Endothelial cell of umbilical vein (primary cell): ENCODE measurements around the gene RACGAP1. TPM values are rescaled to one million over a fixed set of nuclear protein-coding genes. Genes with fewer than 3 reads are reported as not detected.
A peak's percentile ranks its signal among the peaks of the same experiment; 100 is the strongest.

Experiments
- BruUV-seq: library from RNA; stranded (reverse); fragments of 400-500 nt; replicated peaks from 2 replicates; lab custom pipeline; 2021; lab: Mats Ljungman, UMichigan
- CTCF ChIA-PET: fragments of 300-600, 350-600 bp; sonication (Branson Sonifier 250); formaldehyde crosslinking; loops from one replicate; lab custom pipeline; 2021; ENCODE audit warnings: antibody characterized with exemption, inconsistent platforms; lab: Charles Lee
- POLR2A ChIA-PET: fragments of 300-600, 350-600 bp; sonication (Branson Sonifier 250); formaldehyde crosslinking; loops from one replicate; lab custom pipeline; 2021; ENCODE audit warnings: antibody characterized with exemption, inconsistent platforms; lab: Charles Lee
- DNase-seq: peaks from one replicate; pipeline ENCODE4 v3.0.0-alpha.2; 2011; ENCODE audit warnings: low read depth, low spot score
- FAIRE-seq: peaks from 2 replicates; lab custom pipeline; 2011; peaks lifted over from hg19 to GRCh38; lab: Jason Lieb, UNC
- H2AFZ ChIP-seq: 2 replicates; pipeline ENCODE4 v1.6.0; 2012; ENCODE audit warnings: low read depth, low read length, control low read depth, inconsistent platforms
- H3K27ac ChIP-seq: 2 replicates; pipeline ENCODE4 v1.5.1; 2011; ENCODE audit warnings: low read depth, mild to moderate bottlenecking, control low read depth, low read length, moderate library complexity; ENCODE audit not compliant: insufficient read depth
- H3K27me3 ChIP-seq, 2 experiments: 2 replicates each; pipeline versions ENCODE4 v1.6.0 to v1.6.1; 2011; ENCODE audit warnings: low read length in 2 of 2, mixed read lengths in 1 of 2; ENCODE audit not compliant: control insufficient read depth in 2 of 2, insufficient read depth in 2 of 2
- H3K36me3 ChIP-seq, 2 experiments: 2 replicates in 1 of 2; 3 replicates in 1 of 2; pipeline ENCODE4 v1.5.1; 2011; ENCODE audit warnings: low read length in 2 of 2, mild to moderate bottlenecking in 1 of 2, moderate library complexity in 1 of 2; ENCODE audit not compliant: control insufficient read depth in 2 of 2, insufficient read depth in 2 of 2; ENCODE audit errors: extremely low read depth in 1 of 2
- H3K4me1 ChIP-seq: 3 replicates; pipeline ENCODE4 v1.5.1; 2011; ENCODE audit warnings: mild to moderate bottlenecking, low read length; ENCODE audit not compliant: control insufficient read depth, insufficient read depth; ENCODE audit errors: extremely low read depth
- H3K4me2 ChIP-seq: 2 replicates; pipeline ENCODE4 v1.6.1; 2011; ENCODE audit warnings: low read length, control low read depth, mixed read lengths; ENCODE audit not compliant: insufficient read depth
- H3K4me3 ChIP-seq, 3 experiments: fragments of 200-600 bp in 1 of 3; sonication (generic), shearing (Covaris generic) in 1 of 3; replicated peaks in 1 of 3; 2 replicates each; pipeline ENCODE4 v1.5.1; 2011 to 2016; ENCODE audit warnings: control low read depth in 3 of 3, low read length in 3 of 3, mild to moderate bottlenecking in 2 of 3, inconsistent platforms in 1 of 3, low read depth in 1 of 3, moderate library complexity in 1 of 3; ENCODE audit not compliant: insufficient read depth in 1 of 3
- H3K79me2 ChIP-seq: 2 replicates; pipeline ENCODE4 v1.6.0; 2012; ENCODE audit warnings: low read length, inconsistent platforms; ENCODE audit not compliant: control insufficient read depth, insufficient read depth
- H3K9ac ChIP-seq: replicated peaks from 2 replicates; pipeline ENCODE3; 2011; ENCODE audit warnings: low read length, control low read depth; ENCODE audit not compliant: insufficient read depth; ENCODE audit errors: extremely low read depth
- H3K9me1 ChIP-seq: replicated peaks from 3 replicates; pipeline ENCODE4 v1.6.0; 2011; ENCODE audit warnings: mild to moderate bottlenecking, low read length; ENCODE audit not compliant: control insufficient read depth, insufficient read depth; ENCODE audit errors: extremely low read depth
- H3K9me3 ChIP-seq: replicated peaks from 2 replicates; pipeline ENCODE4 v1.5.1; 2012; ENCODE audit warnings: low read length, inconsistent platforms; ENCODE audit not compliant: control insufficient read depth, insufficient read depth
- H4K20me1 ChIP-seq: replicated peaks from 2 replicates; pipeline ENCODE3; 2011; ENCODE audit warnings: mild to moderate bottlenecking, low read length; ENCODE audit not compliant: control insufficient read depth, insufficient read depth; ENCODE audit errors: extremely low read depth
- CTCF ChIP-seq, 2 donors: IDR thresholded peaks; 1 replicate in 1 of 2; 2 replicates in 1 of 2; pipeline ENCODE4 v1.5.1; 2011; ENCODE audit warnings: low read length in 2 of 2, mild to moderate bottlenecking in 2 of 2, moderate library complexity in 2 of 2, control low read depth in 1 of 2, inconsistent platforms in 1 of 2, low read depth in 1 of 2; ENCODE audit not compliant: insufficient read depth in 1 of 2; ENCODE audit errors: extremely low read depth in 1 of 2
- FOS ChIP-seq: IDR thresholded peaks from 2 replicates; pipeline ENCODE4 v1.6.1; 2011; ENCODE audit warnings: mild to moderate bottlenecking, low read length, moderate library complexity, borderline replicate concordance; ENCODE audit not compliant: insufficient read depth
- GATA2 ChIP-seq: IDR thresholded peaks from 2 replicates; pipeline ENCODE4 v1.7.0; 2011; ENCODE audit warnings: low read depth, mild to moderate bottlenecking, moderate library complexity, mixed read lengths, low read length; ENCODE audit not compliant: insufficient read length, insufficient read depth
- JUN ChIP-seq: IDR thresholded peaks from 2 replicates; pipeline ENCODE4 v1.6.1; 2011; ENCODE audit warnings: borderline replicate concordance, low read depth; ENCODE audit not compliant: insufficient read length, insufficient read depth
- MAX ChIP-seq: IDR thresholded peaks from 2 replicates; pipeline ENCODE4 v1.6.1; 2011; ENCODE audit not compliant: insufficient read depth, insufficient read length
- POLR2AphosphoS5 ChIP-seq: IDR thresholded peaks from 2 replicates; pipeline ENCODE4 v1.6.1; 2012; ENCODE audit warnings: low read depth, mild to moderate bottlenecking, control low read depth, low read length, moderate library complexity; ENCODE audit not compliant: insufficient read depth
- dilution Hi-C: fragments of 300-500 bp; cut with MboI; formaldehyde crosslinking; loops from one replicate; pipeline ENCODE4 v1.15.0; 2019; ENCODE audit warnings: low sequenced_read_pairs; ENCODE audit not compliant: extremely low pct_ligation_motif_present
- intact Hi-C: fragments of 100-400 bp; cut with micrococcal nuclease; formaldehyde crosslinking; loops from one replicate; pipeline ENCODE4 v1.10.0; 2022
- polyA plus RNA-seq, 4 experiments: library from polyadenylated mRNA; depleted of rRNA in 3 of 4; stranded (reverse) in 3 of 4; unstranded in 1 of 4; fragments of >200 nt; gene quantifications; 2 replicates each; pipeline versions ENCODE4 v1.2.1 to v1.2.3, GENCODE V29; 2011 to 2012; ENCODE audit warnings: missing spikeins in 1 of 4
- total RNA-seq: library from RNA; stranded (reverse); gene quantifications from 2 replicates; pipeline ENCODE4 v1.2.3, GENCODE V29; 2021

The RACGAP1 gene
- total and polyA plus RNA-seq, 2 donors (not counting 3 experiments of a cell fraction or from before 2014, with no cell fraction given): 16.5 to 56.3 TPM

DNA sequence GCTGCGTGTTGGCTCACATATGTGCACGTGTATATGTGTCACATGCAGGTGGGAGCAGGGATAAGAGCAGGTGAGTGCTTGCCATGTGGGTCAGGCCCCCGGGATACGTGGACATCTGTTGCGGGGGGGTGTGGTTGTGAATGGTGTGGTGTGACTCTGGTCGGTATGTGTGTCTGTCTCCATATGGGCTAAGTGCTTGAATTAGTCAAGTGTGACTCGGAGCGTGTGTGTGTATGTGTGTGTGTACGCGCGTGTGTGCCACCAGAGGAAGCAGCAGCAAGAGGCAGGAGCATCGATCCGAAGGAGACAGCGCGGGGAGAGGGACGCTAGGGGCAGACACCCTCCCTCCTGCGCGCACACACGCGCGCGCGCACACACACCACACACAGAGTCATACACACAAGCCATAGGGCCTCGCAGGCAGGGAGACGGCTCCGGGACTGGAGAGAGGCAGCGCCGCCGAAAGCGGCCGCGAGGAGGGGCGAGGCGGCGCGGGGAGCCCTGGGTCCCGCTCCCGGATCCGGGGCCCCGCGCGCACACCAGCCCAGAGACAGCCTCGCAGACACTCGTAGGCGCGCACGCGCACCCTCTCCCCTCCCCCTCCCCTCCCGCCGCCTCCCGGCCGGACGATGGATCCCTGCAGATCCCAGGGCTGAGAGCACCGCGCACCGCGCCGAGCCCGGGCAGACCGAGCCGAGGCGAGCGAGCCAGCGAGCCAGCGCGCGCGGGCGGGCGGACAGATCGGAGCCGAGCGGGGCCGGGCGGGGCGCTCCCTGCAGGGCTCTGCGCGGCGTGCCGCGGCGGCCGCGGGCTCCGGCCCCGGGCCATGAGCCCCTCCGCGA lies 31.9 kb upstream of the RACGAP1 start, which contains the start of gene ASIC1:
TSS of gene ASIC1 (plus strand) at position 597 of the 842 bp plus-strand sequence. CDS start 1,171 bp downstream, outside the sequence.
- DNase-seq (peak; percentile 62), FAIRE-seq (peak; percentile 42)
- H3K36me3 ChIP-seq: no peaks in the 10 kb centered on the region
- TF ChIP-seq CTCF (IDR thresholded peaks at IDR 0.05; ENCODE audit: extremely low read depth in 1 of 2, insufficient read depth in 1 of 2, low read depth in 1 of 2, low read length in 2 of 2) (peak in 1 of 2 donors; percentile 0), MAX (peak; percentile 18), GATA2 (no peak), FOS (no peak), POLR2AphosphoS5 (no peak), JUN (no peak)
- no peaks in the 10 kb centered on the region for H4K20me1 ChIP-seq
- intact Hi-C loops: loop anchor here (1.0 to 2.0 kb wide), 5 partner anchors 18 to 280 kb away; no protein-coding TSS in a partner anchor
- H3K27me3 ChIP-seq: peaks cover 50 to 55% of the 10 kb centered on the region in 2 experiments
- H3K4me1 ChIP-seq: peaks cover 5% of the 10 kb centered on the region
- no peak within 1 kb of the TSS for H3K27ac ChIP-seq
- H3K79me2 ChIP-seq: no peaks in the 10 kb centered on the region
- H3K4me3 ChIP-seq: peak within 1 kb of the TSS; percentile 12 to 52 (median 25)
- BruUV-seq: no TSS peak
- H3K9ac ChIP-seq: no peak within 1 kb of the TSS
- H2AFZ ChIP-seq: peak within 1 kb of the TSS; percentile 17
- ChIA-PET POLR2A (no interaction called here), CTCF (interaction anchor here (1.0 to 11.2 kb wide), 14 partner anchors 10 to 191 kb away, joined by 5 to 191 read pairs (median 10); partner anchors contain the start of gene AQP6)
- no peaks in the 10 kb centered on the region for H3K9me1 ChIP-seq
- H3K9me3 ChIP-seq: no peaks in the 10 kb centered on the region
- H3K4me2 ChIP-seq: peak within 1 kb of the TSS; percentile 49
- dilution Hi-C loops: loop anchor here (25.0 kb wide), 1 partner anchor 95 kb away; the partner anchor contains the start of genes AQP2, AQP5 and AQP6
